ENCODE results near the gene TMEM54. TPM values are rescaled to one million over a fixed set of nuclear protein-coding genes. Genes with fewer than 3 reads are reported as not detected.

Gene TMEM54
- total and polyA plus RNA-seq, 2 of the 13 experiments (the other 11 are each of a cell fraction or from before 2014, with no cell fraction given): 2.5 to 2.9 TPM

- TF ChIP-seq ZNF333 (CRISPR knock-in tag; IDR thresholded peaks at IDR 0.05; ENCODE audit: borderline replicate concordance) (no peak), ZC3H13 (CRISPR knock-in tag; IDR thresholded peaks at IDR 0.05) (no peak)
These were observed 36.7 kb downstream of the TMEM54 start (continued) for GRCh38 chr1:32864375-32865019.

DNA sequence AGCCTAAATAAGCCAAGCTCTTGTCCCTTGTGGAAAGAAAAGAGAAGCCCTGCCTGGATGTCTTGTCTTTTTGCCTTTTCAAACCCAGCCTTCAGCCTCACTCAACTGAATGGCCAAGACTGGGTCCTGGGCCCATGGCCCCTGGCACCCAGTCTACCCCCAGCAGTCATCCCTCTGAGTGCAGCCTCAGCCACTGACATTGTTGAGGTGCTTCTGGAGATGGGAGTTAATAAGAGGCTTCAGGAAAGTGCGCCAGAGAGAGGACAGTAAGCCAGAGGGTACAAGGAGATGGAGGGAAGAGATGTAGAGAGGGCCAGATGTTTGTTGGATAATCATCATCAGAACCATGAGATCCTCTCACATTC lies 37.3 kb downstream of the TMEM54 start:
- WGBS (ENCODE audit: low lambda C conversion rate): 92% methylated on average over 1 of the region's 1 CpG
- H3K27ac ChIP-seq (ENCODE audit: extremely low read length, insufficient read depth, low read length): no peak overlapping the region
- no TSS peak for BruUV-seq (replicated peaks)
- H3K4me1 ChIP-seq (ENCODE audit: insufficient read depth, low read length): no peaks in the 10 kb centered on the region
- H3K9me3 ChIP-seq (ENCODE audit: low read length): no peaks in the 10 kb centered on the region
- TF ChIP-seq, protein P1, sequence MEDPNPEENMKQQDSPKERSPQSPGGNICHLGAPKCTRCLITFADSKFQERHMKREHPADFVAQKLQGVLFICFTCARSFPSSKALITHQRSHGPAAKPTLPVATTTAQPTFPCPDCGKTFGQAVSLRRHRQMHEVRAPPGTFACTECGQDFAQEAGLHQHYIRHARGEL (CRISPR knock-in tag; IDR thresholded peaks at IDR 0.05): no peak
- TF ChIP-seq RXRB (CRISPR knock-in tag; IDR thresholded peaks at IDR 0.05; ENCODE audit: borderline replicate concordance) (no peak), SOX6 (IDR thresholded peaks at IDR 0.05) (no peak), SOX6 (CRISPR knock-in tag; IDR thresholded peaks at IDR 0.05) (no peak), REL (CRISPR knock-in tag; conservative IDR thresholded peaks at IDR 0.05) (no peak), ZNF737 (CRISPR knock-in tag; IDR thresholded peaks at IDR 0.05; ENCODE audit: borderline replicate concordance) (no peak), ZFP82 (CRISPR knock-in tag; IDR thresholded peaks at IDR 0.05; ENCODE audit: borderline replicate concordance) (no peak)
- TF ChIP-seq, protein P2, sequence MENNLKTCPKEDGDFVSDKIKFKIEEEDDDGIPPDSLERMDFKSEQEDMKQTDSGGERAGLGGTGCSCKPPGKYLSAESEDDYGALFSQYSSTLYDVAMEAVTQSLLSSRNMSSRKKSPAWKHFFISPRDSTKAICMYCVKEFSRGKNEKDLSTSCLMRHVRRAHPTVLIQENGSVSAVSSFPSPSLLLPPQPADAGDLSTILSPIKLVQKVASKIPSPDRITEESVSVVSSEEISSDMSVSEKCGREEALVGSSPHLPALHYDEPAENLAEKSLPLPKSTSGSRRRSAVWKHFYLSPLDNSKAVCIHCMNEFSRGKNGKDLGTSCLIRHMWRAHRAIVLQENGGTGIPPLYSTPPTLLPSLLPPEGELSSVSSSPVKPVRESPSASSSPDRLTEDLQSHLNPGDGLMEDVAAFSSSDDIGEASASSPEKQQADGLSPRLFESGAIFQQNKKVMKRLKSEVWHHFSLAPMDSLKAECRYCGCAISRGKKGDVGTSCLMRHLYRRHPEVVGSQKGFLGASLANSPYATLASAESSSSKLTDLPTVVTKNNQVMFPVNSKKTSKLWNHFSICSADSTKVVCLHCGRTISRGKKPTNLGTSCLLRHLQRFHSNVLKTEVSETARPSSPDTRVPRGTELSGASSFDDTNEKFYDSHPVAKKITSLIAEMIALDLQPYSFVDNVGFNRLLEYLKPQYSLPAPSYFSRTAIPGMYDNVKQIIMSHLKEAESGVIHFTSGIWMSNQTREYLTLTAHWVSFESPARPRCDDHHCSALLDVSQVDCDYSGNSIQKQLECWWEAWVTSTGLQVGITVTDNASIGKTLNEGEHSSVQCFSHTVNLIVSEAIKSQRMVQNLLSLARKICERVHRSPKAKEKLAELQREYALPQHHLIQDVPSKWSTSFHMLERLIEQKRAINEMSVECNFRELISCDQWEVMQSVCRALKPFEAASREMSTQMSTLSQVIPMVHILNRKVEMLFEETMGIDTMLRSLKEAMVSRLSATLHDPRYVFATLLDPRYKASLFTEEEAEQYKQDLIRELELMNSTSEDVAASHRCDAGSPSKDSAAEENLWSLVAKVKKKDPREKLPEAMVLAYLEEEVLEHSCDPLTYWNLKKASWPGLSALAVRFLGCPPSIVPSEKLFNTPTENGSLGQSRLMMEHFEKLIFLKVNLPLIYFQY (CRISPR knock-in tag; IDR thresholded peaks at IDR 0.05; ENCODE audit: borderline replicate concordance): no peak
- FAIRE-seq (no peak), DNase-seq (ENCODE audit: low spot score) (no peak), ATAC-seq (no peak)
- POLR2A ChIA-PET: no interaction called here
- H3K36me3 ChIP-seq (replicated peaks in 1 of 2; ENCODE audit: control insufficient read depth in 1 of 2, insufficient read depth in 2 of 2, low read length in 2 of 2): peaks cover 0 to 7% of the 10 kb centered on the region in 2 experiments; a peak in 1 of 5 replicates
- intact Hi-C loops (cut with micrococcal nuclease; ENCODE audit: unreplicated experiment): no loop called here
- in situ Hi-C loops (cut with HindIII; ENCODE audit: extremely low pct_ligation_motif_present, low pct_unique_long_range_greater_than_20kb): no loop called here
- CTCF ChIA-PET (ENCODE audit: low intra/inter-chr PET ratio, low total read pairs): no interaction called here
- no peak overlapping the region for H2AFZ ChIP-seq (ENCODE audit: low read length)
- no peaks in the 10 kb centered on the region for H4K20me1 ChIP-seq (ENCODE audit: insufficient read depth, low read length)
- no peak overlapping the region for H3K4me2 ChIP-seq (ENCODE audit: low read depth, low read length)
- H3K9ac ChIP-seq (ENCODE audit: insufficient read depth, low read depth, low read length): no peak overlapping the region
- H3K4me3 ChIP-seq (replicated peaks in 1 of 3; ENCODE audit: insufficient read depth in 1 of 3, low read depth in 2 of 3, low read length in 3 of 3): no peak overlapping the region
- H3K27me3 ChIP-seq (ENCODE audit: control insufficient read depth in 1 of 2, insufficient read depth in 2 of 2, low read length in 2 of 2): no peaks in the 10 kb centered on the region
- H3K79me2 ChIP-seq (ENCODE audit: insufficient read depth, low read length): no peaks in the 10 kb centered on the region
